GM12872 (cell line): ENCODE results near the gene SYT14.

Source experiments
- TF ChIP-seq, protein P1 (sequence below): IDR thresholded peaks from 3 replicates; pipeline ENCODE4 v1.5.1; 2011; ENCODE audit warnings: low read depth, mild to moderate bottlenecking, low read length, moderate library complexity; ENCODE audit not compliant: insufficient read depth

Gene SYT14

DNA sequence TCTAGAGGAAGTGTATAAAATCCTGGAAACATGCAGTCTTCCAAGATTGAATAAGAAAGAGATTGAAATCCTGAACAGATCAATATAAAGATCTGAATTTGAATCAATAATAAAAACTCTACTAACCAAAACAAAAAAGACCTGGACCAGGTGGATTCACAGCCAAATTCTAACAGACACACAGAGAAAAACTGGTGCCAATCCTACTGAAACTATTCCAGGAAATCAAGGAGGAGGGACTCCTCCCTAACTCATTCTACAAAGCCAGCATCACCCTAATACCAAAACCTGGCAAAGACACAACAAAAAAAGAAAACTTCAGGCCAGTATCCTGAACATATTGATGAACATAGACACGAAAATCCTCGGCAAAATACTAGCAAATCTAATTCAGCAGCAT, 58.3 kb downstream of the SYT14 start:
- TF ChIP-seq, protein P1, sequence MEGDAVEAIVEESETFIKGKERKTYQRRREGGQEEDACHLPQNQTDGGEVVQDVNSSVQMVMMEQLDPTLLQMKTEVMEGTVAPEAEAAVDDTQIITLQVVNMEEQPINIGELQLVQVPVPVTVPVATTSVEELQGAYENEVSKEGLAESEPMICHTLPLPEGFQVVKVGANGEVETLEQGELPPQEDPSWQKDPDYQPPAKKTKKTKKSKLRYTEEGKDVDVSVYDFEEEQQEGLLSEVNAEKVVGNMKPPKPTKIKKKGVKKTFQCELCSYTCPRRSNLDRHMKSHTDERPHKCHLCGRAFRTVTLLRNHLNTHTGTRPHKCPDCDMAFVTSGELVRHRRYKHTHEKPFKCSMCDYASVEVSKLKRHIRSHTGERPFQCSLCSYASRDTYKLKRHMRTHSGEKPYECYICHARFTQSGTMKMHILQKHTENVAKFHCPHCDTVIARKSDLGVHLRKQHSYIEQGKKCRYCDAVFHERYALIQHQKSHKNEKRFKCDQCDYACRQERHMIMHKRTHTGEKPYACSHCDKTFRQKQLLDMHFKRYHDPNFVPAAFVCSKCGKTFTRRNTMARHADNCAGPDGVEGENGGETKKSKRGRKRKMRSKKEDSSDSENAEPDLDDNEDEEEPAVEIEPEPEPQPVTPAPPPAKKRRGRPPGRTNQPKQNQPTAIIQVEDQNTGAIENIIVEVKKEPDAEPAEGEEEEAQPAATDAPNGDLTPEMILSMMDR: no peak

DNA sequence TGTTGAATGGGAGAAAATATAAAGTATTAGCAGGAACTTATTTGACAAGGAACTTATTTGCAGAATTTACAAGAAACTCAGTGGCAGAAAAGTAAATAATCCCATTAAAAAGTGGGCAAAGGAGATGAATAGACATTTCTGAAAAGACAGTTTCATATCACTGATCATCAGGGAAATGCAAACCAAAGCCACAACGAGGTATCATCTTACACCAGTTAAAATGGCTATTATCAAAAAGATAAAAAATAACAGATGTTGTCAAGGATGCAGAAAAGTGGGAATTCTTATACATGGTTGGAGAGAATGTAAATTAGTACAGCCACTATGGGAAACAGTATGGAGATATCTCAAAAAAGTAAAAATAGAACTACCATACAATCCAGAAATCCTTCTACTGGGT, 61.0 kb downstream of the SYT14 start:
- TF ChIP-seq, protein P1: no peak

DNA sequence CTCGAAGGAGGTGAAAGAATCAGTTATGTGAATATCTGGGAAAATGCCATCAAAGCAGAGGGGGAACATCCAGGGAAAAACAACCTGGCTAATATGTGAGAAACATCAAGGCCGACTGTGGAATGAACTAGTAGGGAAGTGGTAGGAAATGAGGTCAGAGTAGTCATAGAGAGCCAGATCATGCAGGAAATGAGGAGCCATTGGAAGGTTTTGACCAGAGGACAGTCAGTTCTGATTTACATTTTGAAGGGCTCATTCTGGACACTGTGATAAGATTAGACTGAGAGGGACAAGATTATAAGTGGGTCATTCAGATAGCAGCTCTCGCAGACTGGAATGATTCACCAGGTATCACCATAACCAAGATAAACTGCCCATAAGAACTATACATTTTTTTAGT, 63.7 kb downstream of the SYT14 start:
- TF ChIP-seq, protein P1: no peak

DNA sequence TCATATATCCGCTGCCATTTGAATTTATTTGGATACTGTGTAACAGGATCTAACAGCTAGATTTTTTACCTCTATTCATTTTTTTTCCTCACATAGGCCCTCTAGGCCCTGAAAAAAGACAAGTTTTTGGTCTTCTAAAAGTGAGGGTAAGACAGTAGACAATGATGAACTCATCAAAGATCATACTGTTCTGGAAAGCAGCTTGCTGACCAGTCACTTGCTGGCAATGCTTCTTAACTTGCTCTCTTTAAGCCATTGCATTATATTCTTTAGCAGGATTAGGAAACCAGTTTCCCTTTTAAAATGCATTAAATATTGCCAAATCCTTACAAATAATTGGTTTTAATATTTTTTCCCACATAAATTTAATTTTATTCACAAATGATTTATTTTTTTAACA, 65.5 kb downstream of the SYT14 start:
- TF ChIP-seq, protein P1: no peak

DNA sequence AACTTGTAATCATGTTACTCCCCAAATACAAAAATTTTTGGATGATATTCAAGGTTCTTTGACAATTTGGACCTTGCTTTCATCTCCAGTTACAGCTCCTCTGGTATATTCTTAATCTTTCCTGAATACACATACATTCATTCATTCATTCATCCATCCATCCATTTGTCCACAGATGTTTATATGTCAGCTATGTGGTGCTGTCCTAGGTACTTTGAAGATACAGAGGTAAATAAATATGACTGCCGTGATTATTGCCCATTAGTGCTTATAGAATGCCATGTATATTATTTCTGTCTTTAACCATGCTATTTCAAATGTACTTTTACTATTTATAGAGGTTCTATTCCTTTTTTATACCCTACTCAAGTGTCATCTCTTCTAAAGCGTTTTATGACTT, 72.1 kb downstream of the SYT14 start:
- TF ChIP-seq, protein P1: no peak

DNA sequence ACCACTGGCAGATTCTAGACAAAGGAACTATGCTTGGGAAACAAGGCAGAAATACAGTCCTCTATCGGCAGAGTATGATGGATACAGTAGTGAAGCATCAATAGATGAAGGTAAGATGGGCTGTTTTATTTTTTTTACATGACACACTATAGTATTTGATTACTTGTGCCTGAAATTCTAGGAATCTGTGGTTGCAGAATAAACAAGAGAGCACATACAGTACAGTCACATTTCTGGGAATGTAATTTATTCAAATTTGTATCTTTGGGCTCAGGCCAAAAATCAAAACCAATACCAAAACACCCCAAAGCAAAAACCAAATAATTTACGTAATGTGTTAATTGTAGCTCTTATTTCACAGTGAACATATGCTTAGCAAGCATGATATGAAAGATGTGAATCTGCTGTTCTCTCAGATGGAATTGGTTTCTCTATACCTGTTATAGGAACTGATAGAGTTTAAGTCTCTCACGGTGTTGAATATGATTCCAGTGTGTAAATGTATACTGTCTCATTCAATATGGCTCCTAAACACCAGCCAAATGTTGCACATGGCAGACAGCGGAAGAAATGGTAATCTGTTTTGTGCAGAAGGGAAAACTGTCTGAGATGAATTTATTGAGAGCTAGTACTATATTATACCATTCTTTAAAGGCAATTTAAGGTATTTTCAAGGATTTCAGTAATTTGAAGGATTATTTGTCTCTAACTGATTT, 83.3 kb downstream of the SYT14 start:
- TF ChIP-seq, protein P1: no peak

DNA sequence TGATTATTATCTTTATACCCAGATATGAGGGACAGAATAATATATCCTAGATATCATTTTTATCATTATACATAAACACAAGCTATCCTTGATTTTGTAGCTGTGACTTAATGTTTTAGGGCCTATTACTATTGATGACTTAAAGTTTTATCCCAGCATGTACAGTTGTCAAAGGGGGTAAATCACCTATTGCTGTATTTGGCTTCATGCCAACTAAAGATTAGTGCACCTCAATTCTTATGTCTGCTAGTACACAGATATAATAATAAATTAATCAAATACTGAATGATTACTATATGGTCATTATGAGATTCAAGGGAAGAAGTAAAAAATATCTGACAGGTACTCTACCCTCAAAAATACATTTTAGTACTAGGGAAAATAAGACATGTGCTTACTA, 84.0 kb downstream of the SYT14 start:
- TF ChIP-seq, protein P1: no peak

DNA sequence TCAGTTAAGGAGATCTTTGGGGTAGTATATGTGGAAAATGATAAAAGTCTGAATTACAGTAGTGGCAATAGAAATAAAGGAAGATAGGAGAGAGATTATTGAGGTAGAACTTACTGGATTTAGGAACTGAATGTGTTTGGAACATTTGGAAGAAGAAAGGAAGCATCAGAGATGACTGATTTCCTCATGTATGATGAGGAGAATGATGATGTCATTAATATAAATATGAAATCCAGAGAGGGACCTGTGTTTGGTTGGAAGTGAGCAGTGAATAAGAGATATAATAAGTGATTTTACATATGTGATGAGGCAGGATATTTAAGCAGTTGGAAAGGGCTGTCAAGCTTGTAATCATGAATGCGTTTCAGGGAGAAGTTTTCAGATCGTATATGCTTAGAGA, 86.3 kb downstream of the SYT14 start:
- TF ChIP-seq, protein P1: no peak
